Left colon (tissue), 2 donors: ENCODE data around the gene PTPN2. TPM values are rescaled to one million over a fixed set of nuclear protein-coding genes. Genes with fewer than 3 reads are reported as not detected.

Experiments used
- total RNA-seq, 2 donors: library from RNA; stranded (reverse); fragmentation: NEBNext Ultra II Directional; extraction: Animal tissue kit (Norgen Biotek cat#: 25700); gene quantifications; one replicate each; pipeline ENCODE4 v1.2.1, GENCODE V29; 2021
- donor health status: DM: no; HTN: no; CAD: no.
- donor health status: DM: yes; HTN: yes; CAD: no.

Gene PTPN2
- total RNA-seq, 2 donors from 2014 or later: 34.0 to 35.4 TPM

Other genes with a start within 250 kb of the PTPN2 start
- gene SPIRE1, start 226.1 kb downstream of the PTPN2 start, total RNA-seq: 10 to 100 TPM in 1 of 2 donors, 1 to 10 TPM in 1; 5.0 to 13.3 TPM
- 1 to 10 TPM; 4.9 to 5.3 TPM for gene CEP76, start 181.5 kb downstream of the PTPN2 start, total RNA-seq
- 10 to 100 TPM; 56.7 to 69.9 TPM for gene PSMG2, start 181.2 kb downstream of the PTPN2 start, total RNA-seq
- gene SEH1L, start 63.8 kb upstream of the PTPN2 start, total RNA-seq: 10 to 100 TPM; 31.3 to 44.1 TPM
- gene CEP192, start 107.1 kb upstream of the PTPN2 start, total RNA-seq: 10 to 100 TPM; 24.7 to 27.6 TPM